ENCODE data around the gene MYH16. TPM values are rescaled to one million over a fixed set of nuclear protein-coding genes. Genes with fewer than 3 reads are reported as not detected.
"Not testable (repeated sequence)": the region's sequence is repeated elsewhere in the genome, so short reads cannot be mapped to it uniquely, and the experiment has no call there.

The MYH16 gene
- not detected for polyA plus RNA-seq (2013, experiment 1 of 2)
- not detected for polyA plus RNA-seq (2013, experiment 2 of 2)

- peaks cover 15% of the 10 kb centered on the region for H3K4me1 ChIP-seq (ENCODE audit: control insufficient read depth, insufficient read depth, low read length, poor library complexity, severe bottlenecking)
- H3K9me3 ChIP-seq (ENCODE audit: control insufficient read depth, low read length): no peaks in the 10 kb centered on the region
- H3K36me3 ChIP-seq (ENCODE audit: control insufficient read depth, insufficient read depth, low read length): no peaks in the 10 kb centered on the region
- no peak within 1 kb of the TSS for H3K4me3 ChIP-seq (ENCODE audit: extremely low read depth, insufficient read depth, low read length, poor library complexity, severe bottlenecking)
- H3K27ac ChIP-seq (ENCODE audit: low read depth, low read length, severe bottlenecking): no peak within 1 kb of the TSS
- WGBS, 2 experiments (ENCODE audit: insufficient coverage in 2 of 2): 94% methylated on average over 2 of the region's 2 CpGs
Observed at GRCh38 chr7:99272476-99273045, at the start of gene MYH16. MYH16 (plus strand) TSS chr7:99272839.

GRCh38 chr7:99224263-99224898, 48.3 kb upstream of the MYH16 start:
- H3K36me3 ChIP-seq (ENCODE audit: control insufficient read depth, insufficient read depth, low read length); H3K9me3 ChIP-seq (ENCODE audit: control insufficient read depth, low read length); H3K27ac ChIP-seq (ENCODE audit: low read depth, low read length, severe bottlenecking); H3K4me3 ChIP-seq (ENCODE audit: extremely low read depth, insufficient read depth, low read length, poor library complexity, severe bottlenecking); H3K4me1 ChIP-seq (ENCODE audit: control insufficient read depth, insufficient read depth, low read length, poor library complexity, severe bottlenecking): not testable (repeated sequence)
- WGBS, 2 experiments (ENCODE audit: insufficient coverage in 2 of 2): 88 to 94% methylated on average over 13 to 14 of the region's 15 CpGs

DNA sequence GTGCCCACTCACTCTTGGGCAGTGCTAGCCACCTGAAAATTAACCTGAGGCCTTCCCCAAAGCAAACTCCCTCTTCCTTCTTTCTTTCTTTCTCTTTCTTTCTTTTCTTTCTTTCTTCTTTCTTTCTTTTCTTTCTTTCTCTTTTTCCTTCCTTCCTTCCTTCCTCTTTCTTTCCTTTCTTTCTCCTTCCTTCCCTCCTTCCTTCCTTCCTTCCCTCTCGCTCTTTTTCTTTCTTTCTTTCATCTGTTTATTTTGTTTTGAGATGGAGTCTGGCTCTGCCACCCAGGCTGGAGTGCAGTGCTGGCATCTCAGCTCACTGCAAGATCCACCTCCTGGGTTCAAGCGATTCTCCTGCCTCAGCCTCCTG, 47.8 kb upstream of the MYH16 start:
- Histone ChIP-seq H3K36me3 (ENCODE audit: control insufficient read depth, insufficient read depth, low read length) (no peaks in the 10 kb centered on the region), H3K27ac (ENCODE audit: low read depth, low read length, severe bottlenecking) (no peak overlapping the region), H3K9me3 (ENCODE audit: control insufficient read depth, low read length) (no peaks in the 10 kb centered on the region), H3K4me1 (ENCODE audit: control insufficient read depth, insufficient read depth, low read length, poor library complexity, severe bottlenecking) (peaks cover 10% of the 10 kb centered on the region), H3K4me3 (ENCODE audit: extremely low read depth, insufficient read depth, low read length, poor library complexity, severe bottlenecking) (no peak overlapping the region)
- 100% methylated on average over 1 of the region's 2 CpGs for WGBS, 2 experiments (ENCODE audit: insufficient coverage in 2 of 2)

DNA sequence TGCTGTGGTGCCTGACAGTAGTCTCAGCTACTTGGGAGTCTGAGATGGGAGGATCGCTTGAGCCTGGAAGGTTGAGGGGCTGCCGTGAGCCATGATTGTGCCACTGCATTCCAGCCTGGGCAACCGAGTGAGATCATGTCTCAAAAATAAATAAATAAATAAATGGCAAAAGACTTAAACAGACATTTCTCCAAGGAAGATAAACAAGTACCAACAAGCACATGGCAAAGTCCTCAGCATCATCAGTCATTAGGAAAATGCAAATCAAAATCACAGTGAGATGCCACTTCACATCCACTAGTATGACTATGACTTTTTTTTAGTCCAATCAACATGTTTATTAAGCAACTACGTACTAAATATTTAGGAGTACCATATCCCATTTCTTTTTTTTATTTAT, 43.4 kb upstream of the MYH16 start:
- WGBS, 2 experiments (ENCODE audit: insufficient coverage in 2 of 2): no CpG with 5 or more reads among the region's 4 CpGs
- Histone ChIP-seq H3K4me3 (ENCODE audit: extremely low read depth, insufficient read depth, low read length, poor library complexity, severe bottlenecking) (no peak overlapping the region), H3K27ac (ENCODE audit: low read depth, low read length, severe bottlenecking) (no peak overlapping the region), H3K36me3 (ENCODE audit: control insufficient read depth, insufficient read depth, low read length) (no peaks in the 10 kb centered on the region), H3K4me1 (ENCODE audit: control insufficient read depth, insufficient read depth, low read length, poor library complexity, severe bottlenecking) (peaks cover 10% of the 10 kb centered on the region), H3K9me3 (ENCODE audit: control insufficient read depth, low read length) (no peaks in the 10 kb centered on the region)

GRCh38 chr7:99232082-99232770, 40.4 kb upstream of the MYH16 start:
- H3K27ac ChIP-seq (ENCODE audit: low read depth, low read length, severe bottlenecking): no peak overlapping the region
- peaks cover 2% of the 10 kb centered on the region for H3K9me3 ChIP-seq (ENCODE audit: control insufficient read depth, low read length)
- WGBS, 2 experiments (ENCODE audit: insufficient coverage in 2 of 2): 91 to 96% methylated on average over 6 to 7 of the region's 9 CpGs
- no peaks in the 10 kb centered on the region for H3K4me1 ChIP-seq (ENCODE audit: control insufficient read depth, insufficient read depth, low read length, poor library complexity, severe bottlenecking)
- no peaks in the 10 kb centered on the region for H3K36me3 ChIP-seq (ENCODE audit: control insufficient read depth, insufficient read depth, low read length)
- H3K4me3 ChIP-seq (ENCODE audit: extremely low read depth, insufficient read depth, low read length, poor library complexity, severe bottlenecking): no peak overlapping the region

GRCh38 chr7:99232955-99233354, 39.7 kb upstream of the MYH16 start:
- not testable (repeated sequence) for H3K9me3 ChIP-seq (ENCODE audit: control insufficient read depth, low read length); H3K36me3 ChIP-seq (ENCODE audit: control insufficient read depth, insufficient read depth, low read length); H3K4me1 ChIP-seq (ENCODE audit: control insufficient read depth, insufficient read depth, low read length, poor library complexity, severe bottlenecking); H3K27ac ChIP-seq (ENCODE audit: low read depth, low read length, severe bottlenecking); H3K4me3 ChIP-seq (ENCODE audit: extremely low read depth, insufficient read depth, low read length, poor library complexity, severe bottlenecking)
- 75 to 88% methylated on average over 1 to 3 of the region's 4 CpGs for WGBS, 2 experiments (ENCODE audit: insufficient coverage in 2 of 2)

- Histone ChIP-seq H3K27ac (ENCODE audit: low read depth, low read length, severe bottlenecking) (no peak overlapping the region), H3K9me3 (ENCODE audit: control insufficient read depth, low read length) (peaks cover 5% of the 10 kb centered on the region), H3K4me1 (ENCODE audit: control insufficient read depth, insufficient read depth, low read length, poor library complexity, severe bottlenecking) (no peaks in the 10 kb centered on the region), H3K36me3 (ENCODE audit: control insufficient read depth, insufficient read depth, low read length) (no peaks in the 10 kb centered on the region), H3K4me3 (ENCODE audit: extremely low read depth, insufficient read depth, low read length, poor library complexity, severe bottlenecking) (no peak overlapping the region)
- 85 to 91% methylated on average over 5 to 6 of the region's 9 CpGs for WGBS, 2 experiments (ENCODE audit: insufficient coverage in 2 of 2)
Observed at GRCh38 chr7:99234185-99234584, 38.5 kb upstream of the MYH16 start.

- Histone ChIP-seq H3K9me3 (ENCODE audit: control insufficient read depth, low read length) (peaks cover 5% of the 10 kb centered on the region), H3K36me3 (ENCODE audit: control insufficient read depth, insufficient read depth, low read length) (no peaks in the 10 kb centered on the region), H3K4me3 (ENCODE audit: extremely low read depth, insufficient read depth, low read length, poor library complexity, severe bottlenecking) (no peak overlapping the region), H3K27ac (ENCODE audit: low read depth, low read length, severe bottlenecking) (no peak overlapping the region), H3K4me1 (ENCODE audit: control insufficient read depth, insufficient read depth, low read length, poor library complexity, severe bottlenecking) (no peaks in the 10 kb centered on the region)
- WGBS, 2 experiments (ENCODE audit: insufficient coverage in 2 of 2): 93 to 98% methylated on average over 8 to 11 of the region's 12 CpGs
Observed at GRCh38 chr7:99235925-99236324, 36.7 kb upstream of the MYH16 start.

DNA sequence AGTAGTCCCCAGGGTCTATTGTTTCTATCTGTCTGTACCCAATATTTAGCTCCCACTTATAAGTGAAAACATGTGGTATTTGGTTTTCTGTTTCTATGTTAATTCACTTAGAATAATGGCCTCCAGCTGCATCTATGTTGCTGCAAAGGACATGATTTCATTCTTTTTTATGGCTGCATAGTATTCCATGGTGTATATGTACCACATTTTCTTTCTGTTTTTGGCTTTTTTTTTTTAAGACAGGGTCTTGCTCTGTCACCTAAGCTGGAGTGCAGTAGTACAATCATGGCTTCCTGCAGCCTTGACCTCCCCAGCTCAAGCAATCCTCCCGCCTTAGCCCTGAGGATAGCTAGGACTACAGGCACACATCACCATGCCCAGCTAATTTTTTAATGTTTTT, 34.8 kb upstream of the MYH16 start:
- H3K9me3 ChIP-seq (ENCODE audit: control insufficient read depth, low read length); H3K4me3 ChIP-seq (ENCODE audit: extremely low read depth, insufficient read depth, low read length, poor library complexity, severe bottlenecking); H3K27ac ChIP-seq (ENCODE audit: low read depth, low read length, severe bottlenecking); H3K4me1 ChIP-seq (ENCODE audit: control insufficient read depth, insufficient read depth, low read length, poor library complexity, severe bottlenecking); H3K36me3 ChIP-seq (ENCODE audit: control insufficient read depth, insufficient read depth, low read length): not testable (repeated sequence)
- 100% methylated on average over 1 of the region's 1 CpG; no CpG with 5 or more reads in 1 of the 2 experiments for WGBS, 2 experiments (ENCODE audit: insufficient coverage in 2 of 2)

DNA sequence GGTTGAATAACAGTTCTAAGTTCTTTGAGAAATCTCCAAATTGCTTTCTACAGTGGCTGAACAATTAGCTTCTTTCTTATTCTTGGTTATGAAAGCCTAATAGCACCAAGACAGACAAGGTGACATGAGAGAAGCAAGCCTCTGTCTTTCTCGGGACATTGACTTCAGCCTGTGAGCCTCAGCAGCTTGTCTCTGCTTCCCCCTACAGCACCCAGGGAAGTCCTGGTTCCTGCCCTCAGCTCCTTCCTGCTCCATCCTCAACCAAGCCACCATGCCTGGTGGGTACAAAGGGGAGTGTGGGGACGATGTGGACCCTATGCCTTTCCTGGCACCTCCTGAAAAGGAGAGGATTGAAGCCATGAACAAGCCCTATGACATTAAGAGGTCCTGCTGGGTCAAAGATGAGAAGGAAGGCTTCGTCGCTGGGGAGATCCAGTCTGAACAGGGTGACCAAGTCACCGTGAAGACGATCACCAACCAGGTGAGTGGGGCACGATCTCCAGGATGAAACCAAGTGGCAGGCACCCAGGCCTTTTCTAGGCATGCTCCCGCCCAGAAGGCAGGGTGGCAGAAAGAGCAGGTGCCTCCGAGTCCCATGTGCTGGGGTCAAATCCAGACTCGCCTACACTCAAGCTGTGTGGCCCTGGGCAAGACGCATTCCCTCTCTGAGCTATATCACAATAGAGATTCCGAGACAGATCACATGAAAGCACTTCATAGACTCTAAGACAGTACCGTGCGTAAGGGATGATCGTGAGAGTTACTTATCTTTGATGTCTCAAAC, 33.9 kb upstream of the MYH16 start:
- Histone ChIP-seq H3K4me1 (ENCODE audit: control insufficient read depth, insufficient read depth, low read length, poor library complexity, severe bottlenecking) (no peaks in the 10 kb centered on the region), H3K36me3 (ENCODE audit: control insufficient read depth, insufficient read depth, low read length) (no peaks in the 10 kb centered on the region), H3K27ac (ENCODE audit: low read depth, low read length, severe bottlenecking) (no peak overlapping the region), H3K4me3 (ENCODE audit: extremely low read depth, insufficient read depth, low read length, poor library complexity, severe bottlenecking) (no peak overlapping the region), H3K9me3 (ENCODE audit: control insufficient read depth, low read length) (peaks cover 5% of the 10 kb centered on the region)
- WGBS, 2 experiments (ENCODE audit: insufficient coverage in 2 of 2): 86 to 87% methylated on average over 14 to 15 of the region's 15 CpGs
